Left lung (tissue), 10 donors: ENCODE measurements around the gene RETREG3. TPM values are rescaled to one million over a fixed set of nuclear protein-coding genes. Genes with fewer than 3 reads are reported as not detected.

ENCODE experiments used
- ATAC-seq: fragments of 200-7000 bp; cut with Tn5 transposase; one replicate; pipeline ENCODE4 v1.9.1; 2020; ENCODE audit warnings: moderate library complexity
- DNase-seq, 4 donors: peaks; one replicate each; pipeline ENCODE4 v3.0.0-alpha.2; 2013 to 2020
- H3K27ac ChIP-seq, 2 donors: fragments of 200-600 bp; sonication (generic) in 1 of 2; one replicate each; pipeline versions ENCODE4 v1.5.0 to v1.8.0; 2020 to 2021
- H3K27me3 ChIP-seq, 2 donors: fragments of 200-600 bp; sonication (generic) in 1 of 2; one replicate each; pipeline versions ENCODE4 v1.5.0 to v1.8.0; 2020 to 2021
- H3K36me3 ChIP-seq, 2 donors: fragments of 200-600 bp; sonication (generic) in 1 of 2; one replicate each; pipeline versions ENCODE4 v1.5.0 to v1.8.0; 2020 to 2021
- H3K4me1 ChIP-seq, 2 donors: fragments of 200-600 bp; one replicate each; pipeline ENCODE4 v1.8.0; 2021
- H3K4me3 ChIP-seq, 2 donors: fragments of 200-600 bp; sonication (generic) in 1 of 2; one replicate each; pipeline versions ENCODE4 v1.5.0 to v1.8.0; 2020 to 2021; ENCODE audit warnings: mild to moderate bottlenecking in 1 of 2
- H3K9me3 ChIP-seq, 2 donors: fragments of 200-600 bp; sonication (generic) in 1 of 2; one replicate each; pipeline versions ENCODE4 v1.5.0 to v1.8.0; 2020 to 2021
- intact Hi-C, 2 donors: fragments of 100-400 bp; cut with DNase I; formaldehyde crosslinking; loops; one replicate each; pipeline versions ENCODE4 v1.11.2 to v1.14.2; 2022
- polyA plus RNA-seq, 6 donors: library from polyadenylated mRNA; unstranded; fragments of 120-200 nt; gene quantifications; one replicate each; pipeline ENCODE4 v1.2.1, GENCODE V29; 2013; ENCODE audit not compliant: insufficient read length in 6 of 6
- total RNA-seq, 2 donors: library from RNA; stranded (reverse); fragmentation: NEBNext Ultra II Directional; extraction: Animal tissue kit (Norgen Biotek cat#: 25700); gene quantifications; one replicate each; pipeline ENCODE4 v1.2.1, GENCODE V29; 2021
- TF ChIP-seq, protein P1 (sequence below), 2 donors: fragments of 200-600 bp; sonication (generic) in 1 of 2; IDR thresholded peaks; one replicate each; pipeline versions ENCODE4 v1.5.0 to v1.8.0; 2021; ENCODE audit warnings: antibody characterized with exemption in 2 of 2
- donor health status: DM: no; HTN: yes; CAD: no.
- donor health status: DM: no; HTN: no; CAD: no.

RETREG3 gene
- total and polyA plus RNA-seq, 8 donors: 50.6 to 75.5 (median 60.0) TPM

DNA sequence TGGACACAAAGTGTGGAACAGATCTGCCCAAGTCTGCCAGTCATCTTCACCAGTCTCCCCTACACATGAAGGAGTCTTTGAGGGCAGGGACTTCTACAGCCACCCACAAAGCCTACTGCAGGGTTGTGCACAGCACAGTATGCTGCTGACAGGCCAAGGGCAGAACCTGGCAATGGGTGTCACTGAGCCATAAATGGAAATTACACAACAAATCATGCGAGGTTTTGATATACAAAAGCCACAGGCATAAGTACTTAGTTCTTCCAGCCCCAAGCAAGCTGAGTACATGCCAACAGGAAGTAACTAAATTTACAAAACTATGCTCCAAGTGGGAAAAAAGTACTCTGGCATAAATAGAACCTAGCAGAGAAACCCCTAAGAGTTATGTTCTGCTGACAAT is 23.8 kb downstream of the RETREG3 start:
- peak; percentile 88 for ATAC-seq
- peak overlapping the region; percentile 8 to 66 for H3K27ac ChIP-seq

DNA sequence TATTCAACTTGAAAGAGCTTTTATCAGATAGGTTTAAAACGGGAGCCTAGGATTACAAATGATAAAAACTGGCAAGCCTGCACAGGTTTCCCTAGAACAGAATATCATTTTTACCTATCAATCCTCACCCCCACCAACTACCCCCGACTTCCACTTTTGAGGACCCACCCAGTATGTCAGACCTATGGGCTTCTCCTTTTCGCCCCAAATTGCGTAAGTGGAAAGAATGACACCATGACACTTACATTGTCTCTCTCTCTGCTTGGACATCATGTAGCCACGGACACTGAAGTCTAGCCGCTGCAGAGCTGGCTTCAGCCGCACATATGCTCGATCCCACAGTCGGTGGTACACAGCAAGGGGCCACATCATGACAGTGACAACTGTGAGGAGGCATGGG is 24.3 kb downstream of the RETREG3 start:
- H3K9me3 ChIP-seq: no peaks in the 10 kb centered on the region
- H3K36me3 ChIP-seq: peaks cover 0 to 100% of the 10 kb centered on the region in 2 donors
- no peak overlapping the region for H3K4me3 ChIP-seq
- no peak for DNase-seq
- ATAC-seq: peak; percentile 23
- peak overlapping the region; percentile 8 to 66 for H3K27ac ChIP-seq
- TF ChIP-seq, protein P1, sequence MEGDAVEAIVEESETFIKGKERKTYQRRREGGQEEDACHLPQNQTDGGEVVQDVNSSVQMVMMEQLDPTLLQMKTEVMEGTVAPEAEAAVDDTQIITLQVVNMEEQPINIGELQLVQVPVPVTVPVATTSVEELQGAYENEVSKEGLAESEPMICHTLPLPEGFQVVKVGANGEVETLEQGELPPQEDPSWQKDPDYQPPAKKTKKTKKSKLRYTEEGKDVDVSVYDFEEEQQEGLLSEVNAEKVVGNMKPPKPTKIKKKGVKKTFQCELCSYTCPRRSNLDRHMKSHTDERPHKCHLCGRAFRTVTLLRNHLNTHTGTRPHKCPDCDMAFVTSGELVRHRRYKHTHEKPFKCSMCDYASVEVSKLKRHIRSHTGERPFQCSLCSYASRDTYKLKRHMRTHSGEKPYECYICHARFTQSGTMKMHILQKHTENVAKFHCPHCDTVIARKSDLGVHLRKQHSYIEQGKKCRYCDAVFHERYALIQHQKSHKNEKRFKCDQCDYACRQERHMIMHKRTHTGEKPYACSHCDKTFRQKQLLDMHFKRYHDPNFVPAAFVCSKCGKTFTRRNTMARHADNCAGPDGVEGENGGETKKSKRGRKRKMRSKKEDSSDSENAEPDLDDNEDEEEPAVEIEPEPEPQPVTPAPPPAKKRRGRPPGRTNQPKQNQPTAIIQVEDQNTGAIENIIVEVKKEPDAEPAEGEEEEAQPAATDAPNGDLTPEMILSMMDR (IDR thresholded peaks at IDR 0.05): no peak
- peaks cover 4 to 19% of the 10 kb centered on the region in 2 donors for H3K4me1 ChIP-seq
- no peaks in the 10 kb centered on the region for H3K27me3 ChIP-seq
- intact Hi-C loops: no loop called here

More for the DNA sequence above, 23.8 kb downstream of the RETREG3 start:
- H3K4me1 ChIP-seq: peaks cover 4 to 19% of the 10 kb centered on the region in 2 donors
- no peaks in the 10 kb centered on the region for H3K9me3 ChIP-seq
- no peaks in the 10 kb centered on the region for H3K27me3 ChIP-seq
- intact Hi-C loops: no loop called here
- no peak overlapping the region for H3K4me3 ChIP-seq
- DNase-seq: no peak
- TF ChIP-seq, protein P1 (IDR thresholded peaks at IDR 0.05): no peak
- H3K36me3 ChIP-seq: peaks cover 0 to 100% of the 10 kb centered on the region in 2 donors

DNA sequence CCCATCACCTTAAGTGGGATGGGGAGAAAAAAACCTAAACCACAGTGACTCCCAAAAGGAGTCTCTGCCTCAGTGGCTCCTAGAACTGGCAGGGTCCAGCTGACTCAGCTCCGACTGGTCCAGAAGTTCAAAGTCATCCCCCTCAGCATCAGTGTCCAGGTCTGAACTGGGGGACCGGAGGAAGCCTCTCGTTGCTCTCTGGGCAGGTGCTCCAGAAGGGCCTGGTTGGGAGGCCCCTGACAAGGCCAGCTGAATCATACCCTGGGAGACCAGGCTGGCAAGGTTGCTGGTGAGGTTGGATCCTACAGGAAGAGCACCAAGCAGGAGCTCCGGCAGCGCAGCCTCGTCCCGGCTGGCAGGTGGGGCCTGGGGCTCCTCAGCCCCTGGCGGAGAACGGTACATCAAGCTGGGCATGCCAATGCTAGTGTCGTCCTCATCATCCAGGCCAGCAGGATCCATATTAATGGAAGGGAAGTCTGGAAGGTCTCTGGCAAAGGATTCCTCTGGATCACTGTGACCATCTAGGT is 27.4 kb downstream of the RETREG3 start:
- H3K4me1 ChIP-seq: peaks cover 15 to 38% of the 10 kb centered on the region in 2 donors
- no peak for ATAC-seq
- intact Hi-C loops: no loop called here
- TF ChIP-seq, protein P1 (IDR thresholded peaks at IDR 0.05): no peak
- H3K27ac ChIP-seq: no peak overlapping the region
- peaks cover 0 to 75% of the 10 kb centered on the region in 2 donors for H3K36me3 ChIP-seq
- DNase-seq: no peak
- H3K27me3 ChIP-seq: no peaks in the 10 kb centered on the region
- H3K4me3 ChIP-seq: no peak overlapping the region
- no peaks in the 10 kb centered on the region for H3K9me3 ChIP-seq

DNA sequence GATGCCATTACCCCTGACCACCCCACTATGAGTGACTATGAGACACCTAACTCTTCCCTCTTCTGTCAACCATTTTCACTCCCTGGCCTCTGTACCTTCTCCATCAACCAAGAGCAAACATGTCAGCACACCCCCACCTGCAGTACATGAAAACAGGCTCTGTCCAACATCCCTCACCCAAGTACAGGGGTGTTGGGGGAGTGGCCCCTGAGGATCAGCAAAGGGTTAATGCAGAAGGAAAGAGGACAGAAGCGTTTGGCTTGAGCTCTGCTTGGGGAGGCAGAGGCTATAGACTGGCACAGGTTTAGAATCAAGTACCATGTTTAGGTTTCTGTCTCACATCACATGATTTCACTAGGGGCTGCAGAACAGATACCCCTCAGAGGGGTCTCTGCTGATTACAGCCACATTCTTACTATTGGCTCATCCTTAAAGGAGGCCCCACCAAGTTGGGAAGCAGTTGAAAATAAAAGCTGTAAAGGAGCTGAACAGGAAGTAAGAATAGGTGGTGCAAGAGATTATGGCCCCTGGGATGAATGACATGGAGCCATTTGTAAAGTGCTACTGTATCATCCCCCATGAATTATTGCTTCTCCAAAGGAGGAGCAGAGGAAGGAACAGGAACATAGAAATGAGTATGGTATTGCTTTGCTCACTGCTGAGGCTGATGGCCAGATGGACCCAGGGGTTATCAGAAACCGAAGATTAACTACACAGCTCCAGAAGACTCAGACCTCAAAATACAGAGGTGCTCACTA is 29.2 kb downstream of the RETREG3 start:
- no peak overlapping the region for H3K27ac ChIP-seq
- H3K4me3 ChIP-seq: no peak overlapping the region
- no peaks in the 10 kb centered on the region for H3K27me3 ChIP-seq
- TF ChIP-seq, protein P1 (IDR thresholded peaks at IDR 0.05): no peak
- DNase-seq (no peak), ATAC-seq (no peak)
- H3K9me3 ChIP-seq: no peaks in the 10 kb centered on the region
- intact Hi-C loops: loop anchor here in 1 of 2 donors (5.0 kb wide), 1 partner anchor 97 kb away; the partner anchor contains the start of gene PLEKHH3
- peaks cover 11 to 34% of the 10 kb centered on the region in 2 donors for H3K4me1 ChIP-seq
- peaks cover 0 to 60% of the 10 kb centered on the region in 2 donors for H3K36me3 ChIP-seq

DNA sequence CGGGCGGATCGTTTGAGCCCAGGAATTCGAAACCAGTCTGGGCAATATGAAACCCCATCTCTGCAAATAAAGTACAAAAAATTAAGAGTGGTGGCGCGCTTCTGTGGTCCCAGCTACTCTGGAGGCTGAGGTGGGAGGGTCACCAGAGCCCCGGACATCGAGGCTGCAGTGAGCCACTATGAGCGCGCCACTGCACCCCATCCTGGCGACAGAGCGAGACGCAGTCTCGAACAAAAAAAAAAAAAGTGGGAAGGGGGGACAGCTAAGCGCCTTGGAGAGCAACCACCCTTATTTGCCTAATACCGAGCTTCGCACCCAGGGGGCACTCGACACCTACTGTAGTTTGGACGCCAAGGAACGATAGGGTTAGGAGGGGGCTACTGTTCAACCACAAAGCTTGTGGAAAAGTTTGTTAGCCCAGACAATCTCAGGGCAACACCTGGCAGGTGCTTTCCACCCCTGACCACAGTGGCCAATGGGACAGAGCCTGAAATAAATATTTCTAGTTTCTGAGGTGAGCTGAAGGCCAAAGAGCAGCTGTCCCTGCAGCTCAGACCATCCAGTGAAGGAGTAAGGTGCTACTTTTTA is 30.8 kb downstream of the RETREG3 start:
- Histone ChIP-seq H3K4me3 (peak overlapping the region; percentile 68 to 73), H3K27me3 (no peaks in the 10 kb centered on the region), H3K4me1 (peaks cover 11 to 28% of the 10 kb centered on the region in 2 donors), H3K36me3 (peaks cover 0 to 59% of the 10 kb centered on the region in 2 donors), H3K27ac (peak overlapping the region; percentile 90 to 98), H3K9me3 (no peaks in the 10 kb centered on the region)
- peak; percentile 85 for ATAC-seq
- intact Hi-C loops: loop anchor here in 1 of 2 donors (5.0 kb wide), 1 partner anchor 99 kb away; the partner anchor contains the start of gene PLEKHH3
- DNase-seq: peak; percentile 62 to 84 (median 73)
- TF ChIP-seq, protein P1 (IDR thresholded peaks at IDR 0.05): peak; percentile 45 to 66
